Natural killer cell treated with Interleukin-12 subunit alpha and Interleukin-12 subunit beta and Interleukin-15 and Interleukin-18, amount 100 ng/mL, for 72 hours (primary cell): ENCODE data around the gene RRP7A. TPM values are rescaled to one million over a fixed set of nuclear protein-coding genes. Genes with fewer than 3 reads are reported as not detected.
"Not testable (repeated sequence)": the region's sequence is repeated elsewhere in the genome, so short reads cannot be mapped to it uniquely, and the experiment has no call there.

ENCODE experiments used
- ATAC-seq, 2 donors: fragments of 150-1000 bp; cut with Tn5 transposase in 1 of 2; sonication (Bioruptor Pico), chemical (Tn5 transposase) in 1 of 2; 2 replicates each; pipeline ENCODE4 v1.10.0; 2021
- DNase-seq: peaks from one replicate; pipeline ENCODE4 v3.0.0; 2022; ENCODE audit warnings: low spot score
- H3K27ac Mint-ChIP-seq, 2 donors: 1 replicate in 1 of 2; 2 replicates in 1 of 2; pipeline ENCODE4 v1.8.0; 2022; ENCODE audit warnings: mixed read lengths in 2 of 2, mild to moderate bottlenecking in 1 of 2, moderate library complexity in 1 of 2
- H3K27me3 Mint-ChIP-seq, 2 donors: 1 replicate in 1 of 2; 2 replicates in 1 of 2; pipeline ENCODE4 v1.8.0; 2022; ENCODE audit warnings: mixed read lengths in 2 of 2
- H3K36me3 Mint-ChIP-seq: one replicate; pipeline ENCODE4 v1.8.0; 2022; ENCODE audit warnings: mixed read lengths
- H3K4me1 Mint-ChIP-seq, 2 donors: 1 replicate in 1 of 2; 2 replicates in 1 of 2; pipeline ENCODE4 v1.8.0; 2022; ENCODE audit warnings: low read depth in 2 of 2, mixed read lengths in 2 of 2, mild to moderate bottlenecking in 1 of 2
- H3K4me3 Mint-ChIP-seq: one replicate; pipeline ENCODE4 v1.8.0; 2022; ENCODE audit warnings: mixed read lengths
- H3K9me3 Mint-ChIP-seq: 2 replicates; pipeline ENCODE4 v1.8.0; 2022; ENCODE audit warnings: mixed read lengths
- total RNA-seq, 2 donors: library from RNA; stranded (reverse); gene quantifications; one replicate each; pipeline ENCODE4 v1.2.3, GENCODE V29; 2022

RRP7A gene
- total RNA-seq, 2 donors from 2014 or later: 81.8 to 119 TPM

DNA sequence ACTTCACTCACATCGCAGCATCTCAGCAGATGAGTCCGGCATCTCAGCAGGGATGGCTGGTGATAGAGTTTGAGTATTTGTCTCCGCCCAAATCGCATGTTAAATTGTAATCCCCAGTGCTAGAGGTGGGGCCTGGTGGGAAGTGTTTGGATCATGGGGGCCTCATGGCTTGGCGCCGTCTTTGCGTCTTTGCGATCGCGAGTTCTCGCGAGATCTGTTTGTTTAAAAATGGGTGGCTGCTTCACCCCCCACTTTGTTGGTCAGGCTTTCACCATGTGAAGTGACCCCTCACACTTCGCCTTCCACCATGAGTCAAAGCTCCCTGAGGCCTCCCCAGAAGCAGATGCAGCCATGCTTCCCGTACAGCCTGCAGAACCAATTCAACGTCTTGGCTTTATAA, 3.0 kb upstream of the RRP7A start:
- H3K27ac Mint-ChIP-seq: no peak overlapping the region
- peaks cover 6% of the 10 kb centered on the region for H3K36me3 Mint-ChIP-seq
- H3K9me3 Mint-ChIP-seq: no peaks in the 10 kb centered on the region
- H3K27me3 Mint-ChIP-seq: peaks cover 0 to 4% of the 10 kb centered on the region in 2 donors
- DNase-seq (no peak), ATAC-seq (no peak)
- peaks cover 12 to 13% of the 10 kb centered on the region in 2 donors for H3K4me1 Mint-ChIP-seq
- H3K4me3 Mint-ChIP-seq: no peak overlapping the region

- Mint-ChIP-seq H3K27ac (peak overlapping the region in 1 of 2 donors; percentile 86), H3K4me1 (peaks cover 12 to 13% of the 10 kb centered on the region in 2 donors), H3K36me3 (peaks cover 6% of the 10 kb centered on the region), H3K27me3 (peaks cover 0 to 2% of the 10 kb centered on the region in 2 donors), H3K4me3 (peak overlapping the region; percentile 50), H3K9me3 (no peaks in the 10 kb centered on the region)
- ATAC-seq: no peak
- DNase-seq: no peak
Observed at GRCh38 chr22:42521228-42521546, 1.6 kb upstream of the RRP7A start.

GRCh38 chr22:42518638-42519524, 715 bp downstream of the RRP7A start:
- not testable (repeated sequence) for H3K27me3 Mint-ChIP-seq
- peaks cover 12 to 13% of the 10 kb centered on the region in 2 donors for H3K4me1 Mint-ChIP-seq

DNA sequence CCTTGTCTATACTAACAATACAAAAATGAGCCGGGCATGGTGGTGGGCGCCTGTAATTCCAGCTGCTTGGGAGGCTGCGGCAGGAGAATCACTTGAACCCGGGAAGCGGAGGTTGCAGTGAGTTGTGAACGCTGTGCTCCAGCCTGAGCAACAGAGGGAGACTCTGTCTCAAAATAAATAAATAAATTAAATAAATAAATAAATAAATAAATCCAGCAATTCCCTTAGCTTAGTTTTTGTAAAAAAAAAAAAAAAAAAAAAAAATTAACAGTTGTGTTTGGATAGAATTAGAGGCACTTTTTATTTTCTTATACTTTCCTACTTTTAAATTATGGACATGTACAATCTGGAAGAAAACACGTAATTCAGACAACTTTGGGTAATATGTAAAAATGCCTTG, 2.5 kb downstream of the RRP7A start:
- not testable (repeated sequence) for H3K9me3 Mint-ChIP-seq, H3K27me3 Mint-ChIP-seq, H3K36me3 Mint-ChIP-seq

More at GRCh38 chr22:42518638-42519524, 715 bp downstream of the RRP7A start:
- DNase-seq, H3K36me3 Mint-ChIP-seq, H3K9me3 Mint-ChIP-seq: not testable (repeated sequence)
- ATAC-seq: peak in 1 of 2 donors; percentile 49
- peak overlapping the region; percentile 97 for H3K4me3 Mint-ChIP-seq
- peak overlapping the region; percentile 86 to 94 for H3K27ac Mint-ChIP-seq

DNA sequence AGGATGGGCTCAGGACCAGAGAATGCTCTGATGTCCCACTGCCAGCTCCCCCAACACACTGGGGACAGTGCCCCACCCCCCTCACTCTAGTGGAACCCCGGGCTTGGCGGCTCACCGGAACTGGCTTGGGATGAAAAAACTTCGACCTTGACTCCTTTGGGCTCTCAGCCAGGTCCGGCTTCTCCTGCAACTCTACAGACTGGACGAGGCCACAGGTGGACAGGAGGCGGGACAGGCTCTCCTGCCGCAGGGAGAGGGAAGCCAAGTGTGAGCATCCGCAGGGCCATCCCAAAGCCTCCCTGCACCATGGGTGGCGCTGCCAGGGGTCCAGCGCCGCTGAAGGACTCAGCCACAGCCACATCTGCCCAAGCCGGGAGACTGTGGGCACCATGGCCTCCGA, 3.7 kb downstream of the RRP7A start:
- DNase-seq (no peak), ATAC-seq (no peak)
- H3K36me3 Mint-ChIP-seq: peaks cover 6% of the 10 kb centered on the region
- no peaks in the 10 kb centered on the region for H3K27me3 Mint-ChIP-seq
- H3K27ac Mint-ChIP-seq: no peak overlapping the region
- no peaks in the 10 kb centered on the region for H3K9me3 Mint-ChIP-seq
- no peak overlapping the region for H3K4me3 Mint-ChIP-seq
- H3K4me1 Mint-ChIP-seq: peaks cover 11 to 13% of the 10 kb centered on the region in 2 donors

More for the DNA sequence above, 2.5 kb downstream of the RRP7A start:
- not testable (repeated sequence) for DNase-seq, H3K27ac Mint-ChIP-seq, H3K4me3 Mint-ChIP-seq, ATAC-seq
- H3K4me1 Mint-ChIP-seq: peaks cover 12 to 13% of the 10 kb centered on the region in 2 donors

DNA sequence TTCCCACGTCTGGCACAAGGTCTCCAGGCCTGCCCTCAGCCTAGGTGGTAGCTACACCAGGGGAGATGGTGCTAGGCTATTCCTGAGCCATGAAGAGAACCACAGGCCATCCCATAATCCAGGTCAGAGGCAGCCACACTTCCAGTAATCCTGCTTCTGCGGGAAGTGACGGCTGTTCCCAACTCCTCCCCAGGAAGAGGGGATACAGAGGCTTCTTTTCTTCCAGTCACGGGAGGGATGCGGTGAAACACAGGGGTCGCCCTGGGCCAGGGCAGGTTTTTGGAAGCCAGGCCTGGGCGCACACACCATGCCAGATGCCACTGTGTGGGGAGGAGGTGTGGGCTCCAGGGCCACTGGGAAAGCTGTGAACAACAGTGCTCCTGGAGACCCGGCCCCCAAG, 4.3 kb downstream of the RRP7A start:
- not testable (repeated sequence) for ATAC-seq, DNase-seq, H3K36me3 Mint-ChIP-seq, H3K27ac Mint-ChIP-seq, H3K27me3 Mint-ChIP-seq, H3K4me3 Mint-ChIP-seq, H3K9me3 Mint-ChIP-seq
- peaks cover 9 to 13% of the 10 kb centered on the region in 2 donors for H3K4me1 Mint-ChIP-seq

DNA sequence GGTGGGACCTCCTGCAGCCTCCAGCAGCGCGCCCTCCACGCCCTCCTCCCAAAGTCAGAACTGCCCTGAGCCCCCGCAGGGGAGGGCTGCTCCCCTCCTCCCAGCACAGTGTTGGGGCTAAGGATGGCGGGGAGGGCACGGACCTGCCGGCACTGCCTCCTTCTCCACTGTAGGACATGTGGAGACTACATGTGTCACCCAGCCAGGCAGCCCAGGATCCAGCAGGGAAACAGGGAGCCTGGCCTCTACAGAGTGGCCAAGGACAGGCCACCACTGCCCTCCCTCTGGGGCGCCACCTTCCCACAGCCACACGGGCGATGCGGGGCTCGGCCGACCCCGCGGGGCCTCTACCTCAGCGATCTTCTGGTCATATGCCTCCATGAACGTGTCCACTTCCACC, 5.3 kb downstream of the RRP7A start:
- ATAC-seq: not testable (repeated sequence)

GRCh38 chr22:42512273-42512990, 7.2 kb downstream of the RRP7A start:
- ATAC-seq, H3K27me3 Mint-ChIP-seq, H3K4me1 Mint-ChIP-seq, H3K4me3 Mint-ChIP-seq, H3K36me3 Mint-ChIP-seq, DNase-seq, H3K9me3 Mint-ChIP-seq, H3K27ac Mint-ChIP-seq: not testable (repeated sequence)

More for the DNA sequence above, 5.3 kb downstream of the RRP7A start:
- not testable (repeated sequence) for H3K36me3 Mint-ChIP-seq, H3K9me3 Mint-ChIP-seq, H3K4me3 Mint-ChIP-seq, H3K4me1 Mint-ChIP-seq, H3K27ac Mint-ChIP-seq, H3K27me3 Mint-ChIP-seq, DNase-seq

DNA sequence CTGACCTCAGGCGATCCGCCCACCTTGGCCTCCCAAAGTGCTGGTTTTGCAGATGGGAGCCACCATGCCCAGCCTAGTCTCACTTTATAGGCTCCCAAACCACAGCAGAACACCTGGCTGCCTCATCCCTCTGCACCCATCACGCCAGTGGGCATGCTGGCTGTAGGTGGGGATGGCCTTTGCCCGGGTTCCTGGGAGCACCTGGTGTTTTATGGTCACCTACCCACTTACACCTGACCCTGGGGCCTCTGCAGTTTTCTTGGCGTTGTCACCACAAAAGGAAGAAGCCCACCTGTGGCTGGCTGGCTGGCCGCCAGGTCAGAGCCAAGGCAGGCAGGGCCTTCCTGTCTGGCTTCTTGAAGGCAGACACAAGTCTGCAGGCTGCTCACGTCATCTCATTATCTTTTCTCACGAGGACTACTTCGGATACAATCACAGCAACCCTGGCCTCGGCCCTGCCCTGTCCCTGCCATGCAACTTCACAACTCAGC, 8.2 kb downstream of the RRP7A start:
- no peaks in the 10 kb centered on the region for H3K36me3 Mint-ChIP-seq

GRCh38 chr22:42509548-42509947, 10.0 kb downstream of the RRP7A start:
- H3K9me3 Mint-ChIP-seq: no peaks in the 10 kb centered on the region
- no peak for ATAC-seq
- H3K36me3 Mint-ChIP-seq: no peaks in the 10 kb centered on the region
- H3K4me3 Mint-ChIP-seq: no peak overlapping the region
- no peaks in the 10 kb centered on the region for H3K27me3 Mint-ChIP-seq
- H3K27ac Mint-ChIP-seq: peak overlapping the region in 1 of 2 donors; percentile 47
- H3K4me1 Mint-ChIP-seq: no peaks in the 10 kb centered on the region
- DNase-seq: no peak

More for the DNA sequence above, 8.2 kb downstream of the RRP7A start:
- DNase-seq (no peak), ATAC-seq (no peak)
- no peaks in the 10 kb centered on the region for H3K4me1 Mint-ChIP-seq
- no peaks in the 10 kb centered on the region for H3K9me3 Mint-ChIP-seq
- H3K4me3 Mint-ChIP-seq: no peak overlapping the region
- no peaks in the 10 kb centered on the region for H3K27me3 Mint-ChIP-seq
- H3K27ac Mint-ChIP-seq: no peak overlapping the region

DNA sequence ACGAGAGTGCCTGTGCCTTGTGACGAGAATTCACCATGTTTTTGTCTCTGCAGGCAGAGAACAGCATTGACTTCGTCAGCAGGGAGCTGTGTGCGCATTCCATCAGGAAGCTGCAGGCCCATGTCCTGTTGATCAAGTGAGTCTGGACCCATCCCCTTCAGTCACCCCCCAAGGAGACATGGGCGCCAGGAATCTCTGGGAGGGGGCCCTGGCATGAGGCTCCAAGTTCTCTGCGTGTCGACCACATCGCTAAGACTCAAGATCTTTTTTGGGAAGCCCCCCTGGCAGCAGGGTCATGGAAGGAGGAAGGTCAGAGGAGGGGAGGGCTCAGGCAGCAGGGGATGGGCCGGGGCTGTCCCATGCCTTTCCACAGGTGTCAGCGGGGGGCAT, 10.6 kb downstream of the RRP7A start:
- not testable (repeated sequence) for H3K27me3 Mint-ChIP-seq, H3K36me3 Mint-ChIP-seq, DNase-seq, H3K9me3 Mint-ChIP-seq, H3K27ac Mint-ChIP-seq, H3K4me1 Mint-ChIP-seq, H3K4me3 Mint-ChIP-seq, ATAC-seq

- not testable (repeated sequence) for H3K27me3 Mint-ChIP-seq, H3K27ac Mint-ChIP-seq, H3K4me3 Mint-ChIP-seq
Observed at GRCh38 chr22:42508327-42508974, 11.1 kb downstream of the RRP7A start.

GRCh38 chr22:42500836-42501179, 18.8 kb downstream of the RRP7A start:
- peaks cover 0 to 5% of the 10 kb centered on the region in 2 donors for H3K4me1 Mint-ChIP-seq
- H3K36me3 Mint-ChIP-seq: no peaks in the 10 kb centered on the region
- no peak overlapping the region for H3K27ac Mint-ChIP-seq
- H3K4me3 Mint-ChIP-seq: no peak overlapping the region
- peaks cover 0 to 3% of the 10 kb centered on the region in 2 donors for H3K27me3 Mint-ChIP-seq
- H3K9me3 Mint-ChIP-seq: no peaks in the 10 kb centered on the region
- ATAC-seq (no peak), DNase-seq (no peak)

More at GRCh38 chr22:42508327-42508974, 11.1 kb downstream of the RRP7A start:
- not testable (repeated sequence) for H3K4me1 Mint-ChIP-seq, H3K36me3 Mint-ChIP-seq, DNase-seq, H3K9me3 Mint-ChIP-seq, ATAC-seq
